ENCODE measurements around the gene PLEKHG5. TPM values are rescaled to one million over a fixed set of nuclear protein-coding genes. Genes with fewer than 3 reads are reported as not detected.

The PLEKHG5 gene
- total RNA-seq, 1 experiment from 2014 or later = 0.86 TPM

- ChIA-PET CTCF (no interaction called here), POLR2A (ENCODE audit: low non-redundant PET) (no interaction called here)
- BruUV-seq (replicated peaks) = no TSS peak
- DNase-seq (ENCODE audit: low spot score) = no peak
- no peak for TF ChIP-seq CTCF (conservative IDR thresholded peaks at IDR 0.05; ENCODE audit: low read depth, low read length)
- TF ChIP-seq EZH2 (IDR thresholded peaks at IDR 0.05; ENCODE audit: borderline replicate concordance, low read depth, low read length, poor library complexity, severe bottlenecking) = no peak
- Histone ChIP-seq H3K9me3 (ENCODE audit: low read depth, low read length, poor library complexity, severe bottlenecking) (no peaks in the 10 kb centered on the region), H3K27ac (ENCODE audit: low read depth, low read length, poor library complexity, severe bottlenecking) (no peak overlapping the region), H3K36me3 (ENCODE audit: insufficient read depth, low read length, poor library complexity, severe bottlenecking) (no peaks in the 10 kb centered on the region), H3K4me3 (ENCODE audit: low read depth, low read length, poor library complexity, severe bottlenecking) (no peak overlapping the region), H3K27me3 (replicated peaks; ENCODE audit: insufficient read depth, low read depth, low read length, poor library complexity) (no peaks in the 10 kb centered on the region), H3K4me1 (ENCODE audit: insufficient read depth, low read length, poor library complexity, severe bottlenecking) (no peaks in the 10 kb centered on the region)
- intact Hi-C loops (cut with micrococcal nuclease; ENCODE audit: unreplicated experiment) = no loop called here
Measured at GRCh38 chr1:6506210-6507036, 15.0 kb upstream of the PLEKHG5 start.

- no peak for TF ChIP-seq EZH2 (IDR thresholded peaks at IDR 0.05; ENCODE audit: borderline replicate concordance, low read depth, low read length, poor library complexity, severe bottlenecking)
- TF ChIP-seq CTCF (conservative IDR thresholded peaks at IDR 0.05; ENCODE audit: low read depth, low read length) = no peak
- no peak overlapping the region for H3K27ac ChIP-seq (ENCODE audit: low read depth, low read length, poor library complexity, severe bottlenecking)
- no peaks in the 10 kb centered on the region for H3K9me3 ChIP-seq (ENCODE audit: low read depth, low read length, poor library complexity, severe bottlenecking)
- no peak for DNase-seq (ENCODE audit: low spot score)
- no peaks in the 10 kb centered on the region for H3K4me1 ChIP-seq (ENCODE audit: insufficient read depth, low read length, poor library complexity, severe bottlenecking)
- ChIA-PET CTCF (no interaction called here), POLR2A (ENCODE audit: low non-redundant PET) (no interaction called here)
- H3K27me3 ChIP-seq (replicated peaks; ENCODE audit: insufficient read depth, low read depth, low read length, poor library complexity) = no peaks in the 10 kb centered on the region
- no peak overlapping the region for H3K4me3 ChIP-seq (ENCODE audit: low read depth, low read length, poor library complexity, severe bottlenecking)
- no peaks in the 10 kb centered on the region for H3K36me3 ChIP-seq (ENCODE audit: insufficient read depth, low read length, poor library complexity, severe bottlenecking)
- intact Hi-C loops (cut with micrococcal nuclease; ENCODE audit: unreplicated experiment) = no loop called here
- BruUV-seq (replicated peaks) = no TSS peak
Measured at GRCh38 chr1:6505367-6506209, 14.1 kb upstream of the PLEKHG5 start.

- Histone ChIP-seq H3K4me1 (ENCODE audit: insufficient read depth, low read length, poor library complexity, severe bottlenecking) (no peaks in the 10 kb centered on the region), H3K27ac (ENCODE audit: low read depth, low read length, poor library complexity, severe bottlenecking) (no peak overlapping the region), H3K4me3 (ENCODE audit: low read depth, low read length, poor library complexity, severe bottlenecking) (no peak overlapping the region), H3K27me3 (replicated peaks; ENCODE audit: insufficient read depth, low read depth, low read length, poor library complexity) (no peaks in the 10 kb centered on the region), H3K36me3 (ENCODE audit: insufficient read depth, low read length, poor library complexity, severe bottlenecking) (no peaks in the 10 kb centered on the region), H3K9me3 (ENCODE audit: low read depth, low read length, poor library complexity, severe bottlenecking) (no peaks in the 10 kb centered on the region)
- CTCF ChIA-PET = no interaction called here
- BruUV-seq (replicated peaks) = no TSS peak
- POLR2A ChIA-PET (ENCODE audit: low non-redundant PET) = no interaction called here
- no peak for TF ChIP-seq CTCF (conservative IDR thresholded peaks at IDR 0.05; ENCODE audit: low read depth, low read length)
- no peak for TF ChIP-seq EZH2 (IDR thresholded peaks at IDR 0.05; ENCODE audit: borderline replicate concordance, low read depth, low read length, poor library complexity, severe bottlenecking)
- DNase-seq (ENCODE audit: low spot score) = no peak
- intact Hi-C loops (cut with micrococcal nuclease; ENCODE audit: unreplicated experiment) = no loop called here
Measured at GRCh38 chr1:6504887-6505286, 13.4 kb upstream of the PLEKHG5 start.
